Lower leg skin (tissue), 3 donors: Measurements from ENCODE around the gene CD46.

Experiments
- POLR2A ChIP-seq, 2 donors: fragments of 450-650 bp; IDR thresholded peaks; one replicate each; pipeline ENCODE4 v1.6.1; 2016 to 2017; ENCODE audit warnings: antibody characterized with exemption in 2 of 2, mild to moderate bottlenecking in 1 of 2, moderate library complexity in 1 of 2
- TF ChIP-seq, protein P1 (sequence below), 3 donors: fragments of 450-650 bp; IDR thresholded peaks; one replicate each; pipeline ENCODE4 v1.5.1; 2016; ENCODE audit warnings: antibody characterized with exemption in 3 of 3, mild to moderate bottlenecking in 3 of 3, moderate library complexity in 2 of 3

DNA sequence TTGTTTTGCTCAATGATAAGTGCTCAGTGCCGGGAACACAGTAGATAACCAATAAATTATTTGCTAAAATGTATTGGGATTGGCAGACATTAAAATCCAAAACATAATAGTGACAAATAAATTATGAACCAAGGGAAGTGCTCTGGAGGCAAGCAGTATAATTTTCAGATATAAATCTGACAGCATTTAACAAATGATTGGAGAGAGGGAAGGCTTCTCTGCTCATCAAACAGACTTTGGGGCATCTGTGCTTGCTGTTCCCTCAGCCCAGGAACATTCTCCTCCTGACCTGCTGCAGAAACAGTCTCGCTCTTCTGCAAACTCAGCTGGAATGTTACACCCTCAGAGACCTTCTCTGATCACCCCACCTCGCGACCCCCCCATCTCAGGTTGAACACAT lies 2.2 kb downstream of the CD46 start:
- TF ChIP-seq POLR2A (IDR thresholded peaks at IDR 0.05) = no peak
- TF ChIP-seq, protein P1, sequence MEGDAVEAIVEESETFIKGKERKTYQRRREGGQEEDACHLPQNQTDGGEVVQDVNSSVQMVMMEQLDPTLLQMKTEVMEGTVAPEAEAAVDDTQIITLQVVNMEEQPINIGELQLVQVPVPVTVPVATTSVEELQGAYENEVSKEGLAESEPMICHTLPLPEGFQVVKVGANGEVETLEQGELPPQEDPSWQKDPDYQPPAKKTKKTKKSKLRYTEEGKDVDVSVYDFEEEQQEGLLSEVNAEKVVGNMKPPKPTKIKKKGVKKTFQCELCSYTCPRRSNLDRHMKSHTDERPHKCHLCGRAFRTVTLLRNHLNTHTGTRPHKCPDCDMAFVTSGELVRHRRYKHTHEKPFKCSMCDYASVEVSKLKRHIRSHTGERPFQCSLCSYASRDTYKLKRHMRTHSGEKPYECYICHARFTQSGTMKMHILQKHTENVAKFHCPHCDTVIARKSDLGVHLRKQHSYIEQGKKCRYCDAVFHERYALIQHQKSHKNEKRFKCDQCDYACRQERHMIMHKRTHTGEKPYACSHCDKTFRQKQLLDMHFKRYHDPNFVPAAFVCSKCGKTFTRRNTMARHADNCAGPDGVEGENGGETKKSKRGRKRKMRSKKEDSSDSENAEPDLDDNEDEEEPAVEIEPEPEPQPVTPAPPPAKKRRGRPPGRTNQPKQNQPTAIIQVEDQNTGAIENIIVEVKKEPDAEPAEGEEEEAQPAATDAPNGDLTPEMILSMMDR (IDR thresholded peaks at IDR 0.05) = no peak
